Stomach (tissue), 4 donors: ENCODE data around the gene KCTD12.

Experiments used
- CTCF ChIP-seq, 7 experiments: fragments of 450-650 bp in 4 of 7; fragments of 200-600 bp in 3 of 7; sonication (generic) in 3 of 7; IDR thresholded peaks; one replicate each; pipeline ENCODE4 v1.5.1; 2016 to 2019; ENCODE audit warnings: antibody characterized with exemption in 7 of 7, control low read depth in 2 of 7, mild to moderate bottlenecking in 1 of 7
- EP300 ChIP-seq: sonication (generic); formaldehyde crosslinking; IDR thresholded peaks from one replicate; pipeline ENCODE4 v1.6.1; 2017; ENCODE audit warnings: antibody characterized with exemption
- POLR2A ChIP-seq, 4 donors: fragments of 450-650 bp; IDR thresholded peaks; one replicate each; pipeline ENCODE4 v1.6.1; 2016; ENCODE audit warnings: antibody characterized with exemption in 4 of 4, control low read depth in 2 of 4, mild to moderate bottlenecking in 1 of 4, moderate library complexity in 1 of 4

GRCh38 chr13:76864259-76864658 lies 21.9 kb downstream of the KCTD12 start:
- TF ChIP-seq EP300 (no peak), CTCF (IDR thresholded peaks at IDR 0.05) (no peak), POLR2A (IDR thresholded peaks at IDR 0.05) (no peak)
